ENCODE data around the gene WDR33. TPM values are rescaled to one million over a fixed set of nuclear protein-coding genes. Genes with fewer than 3 reads are reported as not detected.
A peak's percentile ranks its signal among the peaks of the same experiment; 100 is the strongest.

Gene WDR33
- total and polyA plus RNA-seq, 2 of the 4 experiments (the other 2 are of a cell fraction) = 19.6 to 41.2 TPM

- in situ Hi-C loops (cut with MboI; ENCODE audit: low sequenced_read_pairs) = no loop called here
- Histone ChIP-seq H2AFZ (replicated peaks; ENCODE audit: low read length, poor library complexity) (peak overlapping the region; percentile 76), H3K4me2 (ENCODE audit: low read depth, low read length) (no peak overlapping the region; the same call in 1 of the 2 replicates)
Observed at GRCh38 chr2:127661949-127662510, 148.9 kb downstream of the WDR33 start.

More at GRCh38 chr2:127661949-127662510, 148.9 kb downstream of the WDR33 start:
- intact Hi-C loops (cut with micrococcal nuclease) = loop anchor here (1.0 kb wide), 1 partner anchor 9 kb away; no protein-coding TSS in a partner anchor
- peaks cover 28% of the 10 kb centered on the region for H3K9me1 ChIP-seq (ENCODE audit: insufficient read depth, low read length)
- peaks cover 14% of the 10 kb centered on the region for H3K4me1 ChIP-seq (ENCODE audit: control insufficient read depth, insufficient read depth, low read length)
- ChIA-PET CTCF (no interaction called here), POLR2A (ENCODE audit: unreplicated experiment) (no interaction called here)
- no peak overlapping the region for H2BK5ac ChIP-seq (ENCODE audit: low read depth, low read length, poor library complexity, severe bottlenecking)
- peak overlapping the region; percentile 33; the same call in 1 of the 2 replicates for H2AK5ac ChIP-seq (ENCODE audit: low read depth, low read length)
- peak overlapping the region; percentile 47; the same call in 1 of the 2 replicates for H3K14ac ChIP-seq (replicated peaks; ENCODE audit: low read depth, low read length)
- no peak overlapping the region for H3K4me3 ChIP-seq (ENCODE audit: insufficient read depth, low read depth, low read length)
- peaks cover 8% of the 10 kb centered on the region for H3K36me3 ChIP-seq (ENCODE audit: control insufficient read depth, insufficient read depth, low read length)
- 84% methylated on average over 8 of the region's 9 CpGs; no CpG with 5 or more reads in 1 of the 2 experiments for WGBS, 2 experiments (ENCODE audit: extremely low coverage in 2 of 2, insufficient read length in 1 of 2)
- no peaks in the 10 kb centered on the region for H3K27me3 ChIP-seq (ENCODE audit: control insufficient read depth, insufficient read depth, low read length)
- no TSS peak for BruUV-seq (replicated peaks)
- no peak overlapping the region for H3K9ac ChIP-seq (ENCODE audit: low read depth, low read length)
- no peak for DNase-seq
- peak overlapping the region; percentile 82 for H2AK9ac ChIP-seq (replicated peaks; ENCODE audit: low read depth, low read length, poor library complexity)
- peaks cover 79% of the 10 kb centered on the region for H4K20me1 ChIP-seq (ENCODE audit: insufficient read depth, low read length)
- peaks cover 22 to 81% of the 10 kb centered on the region in 2 experiments for H3K79me1 ChIP-seq (ENCODE audit: low read depth in 1 of 2, low read length in 2 of 2)
- no peak overlapping the region for H3K27ac ChIP-seq (ENCODE audit: insufficient read depth, low read length)
- peaks cover 2% of the 10 kb centered on the region; the same call in 1 of the 2 replicates for H3K9me3 ChIP-seq (ENCODE audit: control insufficient read depth, insufficient read depth, low read length)
- H2BK120ac ChIP-seq (ENCODE audit: low read depth, low read length) = no peak overlapping the region
- H3K23ac ChIP-seq (ENCODE audit: low read depth, low read length) = 0 out of 2 replicates have a peak overlapping the region, but pooled peaks have one; percentile 42
- H4K5ac ChIP-seq (ENCODE audit: low read depth, low read length) = no peak overlapping the region
- H2BK15ac ChIP-seq (ENCODE audit: low read depth, low read length) = no peak overlapping the region
- peak overlapping the region; percentile 13; the same call in 1 of the 2 replicates for H3K4ac ChIP-seq (ENCODE audit: low read depth, low read length)
- no peak overlapping the region for H3K56ac ChIP-seq (ENCODE audit: extremely low read depth, insufficient read depth, low read length)
- ATAC-seq (ENCODE audit: low read depth) = no peak; the same call in 1 of the 2 replicates
- TF ChIP-seq FOS (IDR thresholded peaks at IDR 0.05; ENCODE audit: low read depth, low read length) (no peak), CTCF (conservative IDR thresholded peaks at IDR 0.05; ENCODE audit: low read depth, low read length) (no peak), NFE2L2 (IDR thresholded peaks at IDR 0.05; ENCODE audit: low read depth, low read length) (no peak), CHD1 (IDR thresholded peaks at IDR 0.05; ENCODE audit: low read depth, low read length) (no peak), SMC3 (IDR thresholded peaks at IDR 0.05; ENCODE audit: low read depth, low read length) (no peak)
- dilution Hi-C loops (cut with HindIII; ENCODE audit: low sequenced_read_pairs, unreplicated experiment) = no loop called here
- no peak overlapping the region for H2BK20ac ChIP-seq (ENCODE audit: low read depth, low read length)
- H4K91ac ChIP-seq (ENCODE audit: insufficient read depth, low read depth, low read length) = peak overlapping the region; percentile 47; the same call in 1 of the 2 replicates
- peak overlapping the region in 1 of 2 experiments; percentile 4; a peak in 1 of 4 replicates for H4K8ac ChIP-seq (ENCODE audit: low read depth in 2 of 2, low read length in 2 of 2)
- H3K18ac ChIP-seq (ENCODE audit: low read depth, low read length) = no peak overlapping the region
